ENCODE measurements around the gene HHIPL1. TPM values are rescaled to one million over a fixed set of nuclear protein-coding genes. Genes with fewer than 3 reads are reported as not detected.
A peak's percentile ranks its signal among the peaks of the same experiment; 100 is the strongest.

HHIPL1 gene
- total RNA-seq, 1 experiment from 2014 or later: 0.06 TPM

DNA sequence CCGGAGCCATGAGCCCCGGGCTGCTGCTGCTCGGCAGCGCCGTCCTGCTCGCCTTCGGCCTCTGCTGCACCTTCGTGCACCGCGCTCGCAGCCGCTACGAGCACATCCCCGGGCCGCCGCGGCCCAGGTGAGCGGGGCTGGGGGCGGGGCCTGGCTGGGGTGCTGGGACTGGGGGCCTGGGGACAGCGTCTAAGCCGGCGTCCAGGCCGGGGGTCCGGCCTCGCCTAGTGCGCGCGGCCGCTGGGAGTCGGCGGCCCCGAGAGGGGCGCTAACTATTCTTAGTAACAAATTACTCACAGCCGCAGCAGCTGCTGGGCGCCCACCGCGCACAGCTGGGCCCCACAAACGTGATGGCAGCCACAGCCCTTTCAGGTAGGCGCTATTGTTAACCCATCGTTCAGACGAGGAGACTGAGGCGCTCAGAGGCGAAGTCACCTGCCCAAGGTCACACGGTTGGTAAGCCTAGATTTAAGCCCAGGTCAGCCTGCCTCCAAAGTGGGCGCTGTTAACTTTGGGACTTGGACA lies 39.5 kb downstream of the HHIPL1 start:
- H3K9me3 ChIP-seq (ENCODE audit: low read depth, low read length, poor library complexity, severe bottlenecking): no peaks in the 10 kb centered on the region
- H3K4me1 ChIP-seq (ENCODE audit: insufficient read depth, low read length, poor library complexity, severe bottlenecking): no peaks in the 10 kb centered on the region
- no peak for DNase-seq (ENCODE audit: low spot score)
- POLR2A ChIA-PET (ENCODE audit: low non-redundant PET): interaction anchor here (0.6 kb wide), 1 partner anchor 287 kb away, joined by 7 read pairs; no protein-coding TSS in a partner anchor
- CTCF ChIA-PET: interaction anchor here (0.7 to 1.4 kb wide), 2 partner anchors 215 to 269 kb away, joined by 4 to 14 read pairs; no protein-coding TSS in a partner anchor
- H3K36me3 ChIP-seq (ENCODE audit: insufficient read depth, low read length, poor library complexity, severe bottlenecking): no peaks in the 10 kb centered on the region
- no TSS peak for BruUV-seq (replicated peaks)
- peaks cover 5% of the 10 kb centered on the region for H3K27me3 ChIP-seq (replicated peaks; ENCODE audit: insufficient read depth, low read depth, low read length, poor library complexity)
- peak overlapping the region; percentile 64 for H3K4me3 ChIP-seq (ENCODE audit: low read depth, low read length, poor library complexity, severe bottlenecking)
- TF ChIP-seq, protein P1, sequence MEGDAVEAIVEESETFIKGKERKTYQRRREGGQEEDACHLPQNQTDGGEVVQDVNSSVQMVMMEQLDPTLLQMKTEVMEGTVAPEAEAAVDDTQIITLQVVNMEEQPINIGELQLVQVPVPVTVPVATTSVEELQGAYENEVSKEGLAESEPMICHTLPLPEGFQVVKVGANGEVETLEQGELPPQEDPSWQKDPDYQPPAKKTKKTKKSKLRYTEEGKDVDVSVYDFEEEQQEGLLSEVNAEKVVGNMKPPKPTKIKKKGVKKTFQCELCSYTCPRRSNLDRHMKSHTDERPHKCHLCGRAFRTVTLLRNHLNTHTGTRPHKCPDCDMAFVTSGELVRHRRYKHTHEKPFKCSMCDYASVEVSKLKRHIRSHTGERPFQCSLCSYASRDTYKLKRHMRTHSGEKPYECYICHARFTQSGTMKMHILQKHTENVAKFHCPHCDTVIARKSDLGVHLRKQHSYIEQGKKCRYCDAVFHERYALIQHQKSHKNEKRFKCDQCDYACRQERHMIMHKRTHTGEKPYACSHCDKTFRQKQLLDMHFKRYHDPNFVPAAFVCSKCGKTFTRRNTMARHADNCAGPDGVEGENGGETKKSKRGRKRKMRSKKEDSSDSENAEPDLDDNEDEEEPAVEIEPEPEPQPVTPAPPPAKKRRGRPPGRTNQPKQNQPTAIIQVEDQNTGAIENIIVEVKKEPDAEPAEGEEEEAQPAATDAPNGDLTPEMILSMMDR (conservative IDR thresholded peaks at IDR 0.05; ENCODE audit: low read depth, low read length): no peak
- no peak for TF ChIP-seq EZH2 (IDR thresholded peaks at IDR 0.05; ENCODE audit: borderline replicate concordance, low read depth, low read length, poor library complexity, severe bottlenecking)
- no peak overlapping the region for H3K27ac ChIP-seq (ENCODE audit: low read depth, low read length, poor library complexity, severe bottlenecking)
- intact Hi-C loops (cut with micrococcal nuclease; ENCODE audit: unreplicated experiment): no loop called here

DNA sequence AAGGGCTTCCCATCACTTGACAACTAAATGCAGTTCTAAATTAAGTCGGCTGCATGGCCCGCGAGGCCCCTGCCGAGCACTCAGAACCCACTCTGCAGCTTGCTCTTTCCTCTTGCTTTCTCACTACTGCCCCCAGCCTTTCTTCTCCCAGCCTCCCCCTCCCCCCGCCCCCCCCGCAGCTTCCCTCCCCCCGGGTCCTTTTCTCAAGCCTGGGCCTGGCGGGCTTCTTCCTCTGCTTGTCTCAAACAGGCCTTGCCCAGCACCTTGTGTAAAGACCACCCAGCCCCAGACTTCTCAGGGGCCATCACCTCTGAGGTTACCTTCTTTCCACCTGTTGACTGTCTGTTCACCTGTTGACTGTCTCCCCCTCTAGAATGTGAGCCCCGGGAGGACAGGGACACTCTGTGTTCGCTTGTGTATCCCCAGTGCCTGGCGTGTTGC lies 40.2 kb downstream of the HHIPL1 start:
- no peaks in the 10 kb centered on the region for H3K9me3 ChIP-seq (ENCODE audit: low read depth, low read length, poor library complexity, severe bottlenecking)
- no peaks in the 10 kb centered on the region for H3K4me1 ChIP-seq (ENCODE audit: insufficient read depth, low read length, poor library complexity, severe bottlenecking)
- TF ChIP-seq, protein P1 (conservative IDR thresholded peaks at IDR 0.05; ENCODE audit: low read depth, low read length): no peak
- no peak for TF ChIP-seq EZH2 (IDR thresholded peaks at IDR 0.05; ENCODE audit: borderline replicate concordance, low read depth, low read length, poor library complexity, severe bottlenecking)
- H3K27me3 ChIP-seq (replicated peaks; ENCODE audit: insufficient read depth, low read depth, low read length, poor library complexity): peaks cover 5% of the 10 kb centered on the region
- DNase-seq (ENCODE audit: low spot score): no peak
- H3K27ac ChIP-seq (ENCODE audit: low read depth, low read length, poor library complexity, severe bottlenecking): no peak overlapping the region
- intact Hi-C loops (cut with micrococcal nuclease; ENCODE audit: unreplicated experiment): no loop called here
- H3K36me3 ChIP-seq (ENCODE audit: insufficient read depth, low read length, poor library complexity, severe bottlenecking): no peaks in the 10 kb centered on the region
- ChIA-PET CTCF (no interaction called here), POLR2A (ENCODE audit: low non-redundant PET) (no interaction called here)
- BruUV-seq (replicated peaks): no TSS peak
- no peak overlapping the region for H3K4me3 ChIP-seq (ENCODE audit: low read depth, low read length, poor library complexity, severe bottlenecking)

DNA sequence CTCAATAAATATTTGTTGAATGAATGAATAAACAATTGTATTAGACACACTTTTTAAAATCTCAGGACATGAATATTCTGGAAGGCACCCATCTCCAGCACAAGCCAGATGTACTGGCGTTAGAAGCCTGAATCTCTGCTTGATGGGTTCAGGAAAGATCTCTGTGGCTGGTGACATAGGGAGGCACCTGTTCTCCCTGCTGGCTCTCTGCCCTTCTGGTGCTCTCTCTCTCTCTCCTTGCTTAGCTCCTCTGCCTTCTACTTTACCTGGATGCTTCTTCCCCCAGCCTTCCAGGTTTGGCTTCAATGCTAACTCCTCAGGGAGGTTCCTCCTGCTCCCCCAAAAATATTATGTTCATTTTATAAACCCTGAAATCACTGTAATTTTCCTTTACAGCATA lies 40.7 kb downstream of the HHIPL1 start:
- ChIA-PET CTCF (no interaction called here), POLR2A (ENCODE audit: low non-redundant PET) (no interaction called here)
- peaks cover 5% of the 10 kb centered on the region for H3K27me3 ChIP-seq (replicated peaks; ENCODE audit: insufficient read depth, low read depth, low read length, poor library complexity)
- no peak for DNase-seq (ENCODE audit: low spot score)
- H3K4me3 ChIP-seq (ENCODE audit: low read depth, low read length, poor library complexity, severe bottlenecking): no peak overlapping the region
- no TSS peak for BruUV-seq (replicated peaks)
- H3K36me3 ChIP-seq (ENCODE audit: insufficient read depth, low read length, poor library complexity, severe bottlenecking): no peaks in the 10 kb centered on the region
- no peaks in the 10 kb centered on the region for H3K9me3 ChIP-seq (ENCODE audit: low read depth, low read length, poor library complexity, severe bottlenecking)
- no peak overlapping the region for H3K27ac ChIP-seq (ENCODE audit: low read depth, low read length, poor library complexity, severe bottlenecking)
- no peaks in the 10 kb centered on the region for H3K4me1 ChIP-seq (ENCODE audit: insufficient read depth, low read length, poor library complexity, severe bottlenecking)
- intact Hi-C loops (cut with micrococcal nuclease; ENCODE audit: unreplicated experiment): no loop called here
- TF ChIP-seq, protein P1 (conservative IDR thresholded peaks at IDR 0.05; ENCODE audit: low read depth, low read length): no peak
- no peak for TF ChIP-seq EZH2 (IDR thresholded peaks at IDR 0.05; ENCODE audit: borderline replicate concordance, low read depth, low read length, poor library complexity, severe bottlenecking)

All from A673 (cell line).